Activated CD4-positive, alpha-beta T cell treated with anti-CD3 and anti-CD28 coated beads, Interleukin-2, amount 50 U/mL, for 16 hours (primary cell): ENCODE results near the gene MAD1L1.
"Not testable (repeated sequence)": the region's sequence is repeated elsewhere in the genome, so short reads cannot be mapped to it uniquely, and the experiment has no call there.

Experiments used
- DNase-seq: peaks from one replicate; pipeline ENCODE4 v3.0.0-alpha.2; 2020

Gene MAD1L1

GRCh38 chr7:2007551-2007950 is 225.2 kb downstream of the MAD1L1 start:
- DNase-seq: no peak

DNA sequence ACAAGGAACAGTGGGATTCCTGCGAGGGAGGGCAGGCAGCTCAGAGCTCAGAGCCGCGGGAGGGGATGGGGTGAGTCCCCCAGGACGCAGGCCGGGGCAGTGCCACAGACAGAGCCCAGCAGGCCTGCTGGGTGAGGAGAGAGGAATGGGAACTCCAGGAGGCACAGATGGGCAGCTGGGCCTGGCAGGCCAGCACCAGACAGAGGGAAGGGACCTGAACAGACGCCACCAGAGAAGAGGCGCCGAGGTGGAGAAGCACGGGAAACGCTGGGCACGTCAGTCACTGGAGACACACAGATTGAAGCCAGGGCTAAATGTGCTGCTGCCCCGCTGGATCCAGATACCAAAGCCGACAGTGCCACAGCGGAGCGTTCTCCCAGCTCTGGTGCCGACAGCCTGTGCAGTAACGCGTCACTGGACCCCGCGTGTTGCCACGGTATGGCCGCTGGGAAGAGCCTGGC is 225.8 kb downstream of the MAD1L1 start:
- DNase-seq: no peak

DNA sequence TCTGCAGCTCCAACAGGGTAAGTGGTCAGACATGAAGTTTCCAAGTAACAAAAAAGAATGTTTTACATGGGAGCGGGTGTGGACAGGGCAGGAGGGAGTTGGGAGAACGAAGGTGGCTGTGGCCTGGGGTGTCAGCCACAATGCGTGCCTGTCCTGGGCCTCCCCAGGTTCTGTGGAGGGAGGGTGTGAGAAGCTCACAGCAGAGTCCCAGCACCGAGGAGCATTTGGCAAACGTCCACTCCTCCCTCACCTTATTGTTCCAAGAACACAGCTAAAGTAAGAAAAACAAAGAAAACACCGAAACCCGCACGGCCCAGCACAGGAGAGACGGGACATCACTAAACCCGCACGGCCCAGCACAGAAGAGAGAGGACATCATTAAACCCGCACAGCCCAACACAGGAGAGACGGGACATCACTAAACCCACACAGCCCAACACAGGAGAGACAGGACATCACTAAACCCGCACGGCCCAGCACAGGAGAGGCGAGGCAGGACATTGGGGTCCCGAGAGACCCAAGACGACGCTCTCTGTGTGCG is 226.4 kb downstream of the MAD1L1 start:
- no peak for DNase-seq

DNA sequence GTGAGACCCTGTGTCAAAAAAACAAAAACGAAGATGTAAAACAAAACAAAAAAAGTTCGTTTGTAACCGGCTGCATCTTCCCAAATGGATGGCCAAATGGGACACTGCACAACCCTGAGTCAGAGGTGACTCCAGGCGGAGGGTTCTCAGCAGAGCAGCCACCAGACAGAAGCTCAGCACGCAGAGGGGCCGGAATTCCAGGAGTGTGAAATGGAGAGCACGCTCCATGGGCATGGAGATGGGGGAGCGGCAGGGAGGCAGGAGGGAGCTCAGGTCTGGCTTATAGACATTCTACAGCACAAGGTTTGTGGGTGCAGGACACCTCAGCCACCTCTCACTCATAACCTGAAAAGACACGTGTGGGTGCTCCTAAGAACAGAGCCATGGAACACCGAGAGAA is 227.0 kb downstream of the MAD1L1 start:
- no peak for DNase-seq

GRCh38 chr7:2004841-2005725 is 227.7 kb downstream of the MAD1L1 start:
- DNase-seq: no peak

DNA sequence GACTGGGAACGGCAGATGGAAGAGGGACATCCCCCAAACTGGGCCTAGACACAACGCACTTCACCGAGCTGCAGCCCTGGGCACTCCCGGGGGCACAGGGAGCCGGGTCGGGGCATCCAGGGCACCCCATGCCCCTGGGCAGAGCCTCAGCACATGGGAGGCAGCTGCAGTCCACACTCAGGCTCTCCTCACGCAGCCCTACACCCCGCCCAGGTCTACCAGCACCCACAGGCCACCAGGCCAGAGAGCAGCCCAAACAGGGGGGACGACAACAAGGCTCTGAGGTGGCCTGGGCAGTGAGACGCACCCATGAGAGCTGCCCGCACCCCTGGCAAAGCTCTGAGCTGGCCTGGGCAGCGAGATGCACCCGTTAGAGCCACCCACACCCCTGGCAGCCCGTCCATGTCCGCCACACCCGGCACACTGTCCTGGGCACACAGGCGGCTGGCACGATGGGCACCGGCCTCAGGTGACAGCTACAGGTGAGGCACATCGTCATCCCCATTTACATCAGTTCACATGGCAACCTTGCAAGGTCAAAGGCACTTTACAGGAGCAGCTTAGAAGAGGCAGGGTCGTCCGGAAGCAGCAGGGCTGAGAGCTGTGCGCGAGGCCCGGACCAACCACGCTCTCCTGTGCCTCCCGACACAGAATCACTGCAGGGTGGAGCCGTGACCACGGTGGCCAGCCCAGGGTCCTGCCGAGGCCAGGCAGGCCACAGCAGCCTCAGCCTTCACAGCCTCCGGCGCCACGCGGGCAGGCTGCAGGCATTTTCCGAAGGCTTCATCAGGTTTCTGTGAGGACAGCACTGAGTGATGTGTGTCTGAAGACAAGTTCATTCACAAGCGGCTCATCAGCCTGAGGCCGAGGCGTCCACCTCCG is 228.6 kb downstream of the MAD1L1 start:
- DNase-seq: no peak

- DNase-seq: no peak
Observed at GRCh38 chr7:2003451-2003930, 229.3 kb downstream of the MAD1L1 start.

GRCh38 chr7:2002561-2003450 is 229.9 kb downstream of the MAD1L1 start:
- no peak for DNase-seq

- no peak for DNase-seq
Observed at GRCh38 chr7:2001601-2002442, 230.9 kb downstream of the MAD1L1 start.

GRCh38 chr7:2000746-2001321 is 231.9 kb downstream of the MAD1L1 start:
- DNase-seq: no peak

GRCh38 chr7:2000153-2000687 is 232.5 kb downstream of the MAD1L1 start:
- no peak for DNase-seq

DNA sequence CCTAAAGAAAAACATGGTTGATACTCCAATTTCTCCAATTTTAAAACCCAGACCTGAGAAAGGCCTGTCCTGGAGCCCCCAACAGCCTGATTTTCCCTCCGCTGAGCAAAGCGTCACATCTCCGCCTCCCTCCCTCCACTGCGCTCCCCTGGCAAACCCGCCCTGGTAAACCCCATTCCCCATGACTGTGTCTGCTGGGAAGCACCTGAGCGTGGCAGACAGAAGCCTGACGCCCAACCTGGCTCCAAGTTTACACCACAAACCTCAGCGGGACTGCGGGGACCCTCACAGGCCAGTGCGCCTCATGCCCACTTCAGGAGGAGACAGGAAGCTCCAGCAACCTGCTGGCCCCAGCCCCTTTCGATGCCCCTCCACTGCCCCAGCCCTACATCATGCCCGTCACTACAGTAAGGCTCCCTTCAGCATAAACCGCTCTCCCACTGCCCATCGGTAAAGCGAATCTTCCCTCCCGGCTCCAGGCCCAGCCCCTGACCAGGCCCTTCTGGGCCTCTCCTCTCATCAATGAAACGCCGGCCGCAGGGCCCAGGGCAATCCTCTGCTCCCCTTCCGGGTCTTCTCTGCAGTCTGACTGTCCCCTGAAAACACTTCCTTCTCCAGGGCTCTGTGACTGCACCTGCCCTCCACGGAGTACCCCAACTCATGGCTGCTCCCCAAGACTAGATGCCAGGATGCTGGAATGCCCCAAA is 233.3 kb downstream of the MAD1L1 start:
- DNase-seq: no peak

- DNase-seq: no peak
Observed at GRCh38 chr7:1998146-1998545, 234.6 kb downstream of the MAD1L1 start.

- DNase-seq: no peak
Observed at GRCh38 chr7:1997537-1998076, 235.1 kb downstream of the MAD1L1 start.

DNA sequence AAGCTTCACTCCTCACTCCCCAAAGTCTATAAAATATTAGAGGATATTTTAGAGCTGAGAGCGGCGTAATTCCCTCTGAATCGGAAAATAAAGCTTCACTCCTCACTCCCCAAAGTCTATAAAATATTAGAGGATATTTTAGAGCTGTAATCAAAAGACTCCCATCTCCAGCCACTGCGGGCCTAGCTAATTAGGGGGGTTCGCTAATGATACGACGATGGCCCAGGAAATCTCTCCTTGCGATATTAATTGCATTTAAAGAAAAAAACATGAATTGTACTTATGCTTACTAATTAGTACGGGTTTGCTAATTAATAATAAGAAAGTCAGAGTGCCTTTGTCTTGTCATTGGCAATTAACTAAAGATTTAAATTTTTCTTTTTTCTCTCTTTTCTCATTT is 235.9 kb downstream of the MAD1L1 start:
- no peak for DNase-seq

- DNase-seq: not testable (repeated sequence)
Observed at GRCh38 chr7:1995911-1996420, 236.8 kb downstream of the MAD1L1 start.

GRCh38 chr7:1995426-1995825 is 237.3 kb downstream of the MAD1L1 start:
- DNase-seq: no peak

- no peak for DNase-seq
Observed at GRCh38 chr7:1994931-1995330, 237.8 kb downstream of the MAD1L1 start.
